MM.1S (cell line): ENCODE results near the gene KIAA0825.
A peak's percentile ranks its signal among the peaks of the same experiment; 100 is the strongest.

Source experiments
- DNase-seq: peaks from one replicate; pipeline ENCODE4 v3.0.0-alpha.2; 2015
- H2AFZ ChIP-seq: fragments of 300-600 bp; sonication (generic); 2 replicates; pipeline ENCODE4 v1.6.0; 2016; ENCODE audit warnings: antibody characterized with exemption, low read length
- H3F3A ChIP-seq: fragments of 300-600 bp; sonication (generic); 2 replicates; pipeline ENCODE4 v1.6.1; 2016; ENCODE audit warnings: mild to moderate bottlenecking, antibody characterized with exemption, low read length, moderate library complexity, mixed read lengths; ENCODE audit not compliant: insufficient read depth
- H3K27ac ChIP-seq: fragments of 300-600 bp; sonication (generic); 2 replicates; pipeline ENCODE4 v1.5.1; 2016; ENCODE audit warnings: mild to moderate bottlenecking, low read length
- H3K27me3 ChIP-seq: fragments of 300-600 bp; sonication (generic); replicated peaks from 2 replicates; pipeline ENCODE4 v1.6.0; 2016; ENCODE audit warnings: low read length; ENCODE audit not compliant: insufficient read depth
- H3K36me3 ChIP-seq: fragments of 300-600 bp; sonication (generic); replicated peaks from 2 replicates; pipeline ENCODE4 v1.6.1; 2016; ENCODE audit warnings: mild to moderate bottlenecking, low read length, mixed read lengths; ENCODE audit not compliant: insufficient read depth
- H3K4me1 ChIP-seq: fragments of 300-600 bp; sonication (generic); 2 replicates; pipeline ENCODE4 v1.6.1; 2016; ENCODE audit warnings: low read length, mixed read lengths
- H3K4me2 ChIP-seq: fragments of 300-600 bp; sonication (generic); 2 replicates; pipeline ENCODE4 v1.6.0; 2016; ENCODE audit warnings: low read depth, low read length
- H3K4me3 ChIP-seq: fragments of 300-600 bp; sonication (generic); 2 replicates; pipeline ENCODE4 v1.5.1; 2016; ENCODE audit warnings: low read length, mixed read lengths
- H3K79me2 ChIP-seq: fragments of 300-600 bp; sonication (generic); 2 replicates; pipeline ENCODE4 v1.6.1; 2016; ENCODE audit warnings: mixed run types, low read length, mixed read lengths
- H3K9ac ChIP-seq: fragments of 300-600 bp; sonication (generic); 2 replicates; pipeline ENCODE4 v1.6.1; 2016; ENCODE audit warnings: low read length, mixed read lengths
- H3K9me2 ChIP-seq: fragments of 300-600 bp; sonication (generic); replicated peaks from 2 replicates; pipeline ENCODE4 v1.6.1; 2016; ENCODE audit warnings: mild to moderate bottlenecking, low read length, mixed read lengths; ENCODE audit not compliant: insufficient read depth
- H3K9me3 ChIP-seq: fragments of 300-600 bp; sonication (generic); replicated peaks from 2 replicates; pipeline ENCODE4 v1.6.1; 2016; ENCODE audit warnings: mild to moderate bottlenecking, low read length, mixed read lengths; ENCODE audit not compliant: insufficient read depth
- H4K20me1 ChIP-seq: fragments of 300-600 bp; sonication (generic); 2 replicates; pipeline ENCODE4 v1.6.1; 2016; ENCODE audit warnings: mild to moderate bottlenecking, low read length, moderate library complexity, mixed read lengths; ENCODE audit not compliant: insufficient read depth
- CTCF ChIP-seq: fragments of 300-600 bp; sonication (generic); IDR thresholded peaks from 2 replicates; pipeline ENCODE4 v1.5.1; 2016; ENCODE audit warnings: antibody characterized with exemption, low read length, mixed read lengths
- EZH2 ChIP-seq: fragments of 300-600 bp; sonication (generic); optimal IDR thresholded peaks from 2 replicates; pipeline ENCODE3; 2017; ENCODE audit warnings: low read depth, mild to moderate bottlenecking, antibody characterized with exemption, low read length, mixed read lengths
- EZH2phosphoT487 ChIP-seq: fragments of 300-600 bp; sonication (generic); IDR thresholded peaks from 2 replicates; pipeline ENCODE4 v1.6.1; 2018; ENCODE audit warnings: antibody characterized with exemption, low read length

The KIAA0825 gene

GRCh38 chr5:94498199-94498598 lies 120.2 kb downstream of the KIAA0825 start:
- H3F3A ChIP-seq = no peaks in the 10 kb centered on the region
- H3K79me2 ChIP-seq = no peaks in the 10 kb centered on the region
- no peaks in the 10 kb centered on the region for H3K4me1 ChIP-seq
- no peak overlapping the region for H3K4me3 ChIP-seq
- no peaks in the 10 kb centered on the region for H3K36me3 ChIP-seq
- no peaks in the 10 kb centered on the region for H3K27me3 ChIP-seq
- no peak for DNase-seq
- H3K27ac ChIP-seq = no peak overlapping the region
- no peaks in the 10 kb centered on the region for H4K20me1 ChIP-seq
- no peak overlapping the region for H2AFZ ChIP-seq
- no peak overlapping the region for H3K4me2 ChIP-seq
- no peaks in the 10 kb centered on the region for H3K9me2 ChIP-seq
- H3K9me3 ChIP-seq = no peaks in the 10 kb centered on the region
- H3K9ac ChIP-seq = no peak overlapping the region
- TF ChIP-seq EZH2phosphoT487 = no peak
- TF ChIP-seq EZH2 = no peak
- TF ChIP-seq CTCF = no peak

GRCh38 chr5:94485067-94485466 lies 133.3 kb downstream of the KIAA0825 start:
- Histone ChIP-seq H3K79me2 (no peaks in the 10 kb centered on the region), H3K27ac (no peak overlapping the region), H3K36me3 (no peaks in the 10 kb centered on the region), H3K4me1 (no peaks in the 10 kb centered on the region), H3K4me2 (no peak overlapping the region), H3K9ac (no peak overlapping the region), H3K9me3 (no peaks in the 10 kb centered on the region), H3K9me2 (no peaks in the 10 kb centered on the region), H3K4me3 (no peak overlapping the region), H3F3A (no peaks in the 10 kb centered on the region), H4K20me1 (no peaks in the 10 kb centered on the region), H2AFZ (no peak overlapping the region), H3K27me3 (no peaks in the 10 kb centered on the region)
- TF ChIP-seq EZH2phosphoT487 = no peak
- TF ChIP-seq CTCF = no peak
- no peak for TF ChIP-seq EZH2
- no peak for DNase-seq

GRCh38 chr5:94481059-94481458 lies 137.3 kb downstream of the KIAA0825 start:
- Histone ChIP-seq H3K4me2 (no peak overlapping the region), H3K27me3 (no peaks in the 10 kb centered on the region), H3K4me3 (no peak overlapping the region), H3K9ac (no peak overlapping the region), H3F3A (no peaks in the 10 kb centered on the region), H3K9me2 (no peaks in the 10 kb centered on the region), H3K27ac (no peak overlapping the region), H3K36me3 (no peaks in the 10 kb centered on the region), H3K4me1 (no peaks in the 10 kb centered on the region), H2AFZ (no peak overlapping the region), H4K20me1 (no peaks in the 10 kb centered on the region), H3K9me3 (no peaks in the 10 kb centered on the region), H3K79me2 (no peaks in the 10 kb centered on the region)
- DNase-seq = peak; percentile 46
- TF ChIP-seq EZH2phosphoT487 (no peak), CTCF (no peak), EZH2 (no peak)

- H3K27me3 ChIP-seq = no peaks in the 10 kb centered on the region
- no peak overlapping the region for H2AFZ ChIP-seq
- no peaks in the 10 kb centered on the region for H3K4me1 ChIP-seq
- H3K4me2 ChIP-seq = no peak overlapping the region
- H3K36me3 ChIP-seq = no peaks in the 10 kb centered on the region
- H3K9ac ChIP-seq = no peak overlapping the region
- no peak for DNase-seq
- no peaks in the 10 kb centered on the region for H3K9me3 ChIP-seq
- H3K9me2 ChIP-seq = no peaks in the 10 kb centered on the region
- no peak overlapping the region for H3K27ac ChIP-seq
- H4K20me1 ChIP-seq = no peaks in the 10 kb centered on the region
- H3K79me2 ChIP-seq = no peaks in the 10 kb centered on the region
- no peak for TF ChIP-seq EZH2
- no peak for TF ChIP-seq CTCF
- no peak for TF ChIP-seq EZH2phosphoT487
- no peaks in the 10 kb centered on the region for H3F3A ChIP-seq
- no peak overlapping the region for H3K4me3 ChIP-seq
These were observed 137.9 kb downstream of the KIAA0825 start for GRCh38 chr5:94480486-94480885.
